ENCODE results near the gene SLF2. TPM values are rescaled to one million over a fixed set of nuclear protein-coding genes. Genes with fewer than 3 reads are reported as not detected.

SLF2 gene
- polyA plus RNA-seq, 4 donors: 25.8 to 50.7 (median 35.5) TPM

- DNase-seq (ENCODE audit: low read depth in 4 of 4, low spot score in 2 of 4): no peak
Observed at GRCh38 chr10:101008823-101009423, 96.2 kb downstream of the SLF2 start.

- DNase-seq (ENCODE audit: low read depth in 4 of 4, low spot score in 2 of 4): no peak
Observed at GRCh38 chr10:101010329-101010728, 97.6 kb downstream of the SLF2 start.

GRCh38 chr10:101011517-101012423 is 99.0 kb downstream of the SLF2 start:
- DNase-seq (ENCODE audit: low read depth in 4 of 4, low spot score in 2 of 4): no peak

- peak in 2 of 4 donors; percentile 71 to 88 for DNase-seq (ENCODE audit: low read depth in 4 of 4, low spot score in 2 of 4)
Observed at GRCh38 chr10:101012525-101013364, 100.0 kb downstream of the SLF2 start.

GRCh38 chr10:101013365-101013825 is 100.6 kb downstream of the SLF2 start:
- no peak for DNase-seq (ENCODE audit: low read depth in 4 of 4, low spot score in 2 of 4)

- DNase-seq (ENCODE audit: low read depth in 4 of 4, low spot score in 2 of 4): peak in 1 of 4 donors; percentile 58
Observed at GRCh38 chr10:101014230-101014884, 101.6 kb downstream of the SLF2 start.

Other genes with a start within 250 kb of the SLF2 start
- 100 to 1,000 TPM; 116 to 262 (median 178) TPM for gene PAX2, start 167.4 kb upstream of the SLF2 start, polyA plus RNA-seq (ENCODE audit: insufficient read length in 4 of 4)
- gene SEMA4G, start 56.5 kb downstream of the SLF2 start, polyA plus RNA-seq (ENCODE audit: insufficient read length in 4 of 4): 10 to 100 TPM; 32.9 to 60.4 (median 50.1) TPM
- gene MRPL43, start 74.5 kb downstream of the SLF2 start, polyA plus RNA-seq (ENCODE audit: insufficient read length in 4 of 4): 100 to 1,000 TPM in 3 of 4 donors, 10 to 100 TPM in 1; 98.5 to 124 (median 107) TPM
- 10 to 100 TPM; 14.5 to 15.6 (median 15.1) TPM for gene TWNK, start 74.6 kb downstream of the SLF2 start, polyA plus RNA-seq (ENCODE audit: insufficient read length in 4 of 4)
- 10 to 100 TPM; 43.5 to 83.7 (median 70.8) TPM for gene LZTS2, start 86.8 kb downstream of the SLF2 start, polyA plus RNA-seq (ENCODE audit: insufficient read length in 4 of 4)
- 1 to 10 TPM; 1.8 to 4.6 (median 3.1) TPM for gene PDZD7, start 118.2 kb downstream of the SLF2 start, polyA plus RNA-seq (ENCODE audit: insufficient read length in 4 of 4)
- 10 to 100 TPM; 19.9 to 30.8 (median 25.2) TPM for gene SFXN3, start 118.3 kb downstream of the SLF2 start, polyA plus RNA-seq (ENCODE audit: insufficient read length in 4 of 4)
- gene KAZALD1, start 149.0 kb downstream of the SLF2 start, polyA plus RNA-seq (ENCODE audit: insufficient read length in 4 of 4): 10 to 100 TPM in 3 of 4 donors, 1 to 10 TPM in 1; 9.0 to 18.8 (median 13.3) TPM
- under 1 TPM in 3 of 4 donors, not detected in 1; 0.18 to 0.27 (median 0.19) TPM for gene TLX1, start 218.3 kb downstream of the SLF2 start, polyA plus RNA-seq (ENCODE audit: insufficient read length in 4 of 4)